Cardiac muscle cell (in vitro differentiated cells and primary cell): ENCODE measurements around the gene APOBEC3F. TPM values are rescaled to one million over a fixed set of nuclear protein-coding genes. Genes with fewer than 3 reads are reported as not detected.
A peak's percentile ranks its signal among the peaks of the same experiment; 100 is the strongest.
"Not testable (repeated sequence)": the region's sequence is repeated elsewhere in the genome, so short reads cannot be mapped to it uniquely, and the experiment has no call there.

Source experiments
- DNase-seq, 2 donors: peaks; one replicate each; pipeline versions ENCODE4 v3.0.0 to v3.0.0-alpha.2; 2010 to 2017; ENCODE audit warnings: low read depth in 1 of 2, low spot score in 1 of 2
- H3K27ac ChIP-seq: fragments of 200-600 bp; sonication (generic); 2 replicates; pipeline ENCODE4 v1.5.1; 2016
- H3K27me3 ChIP-seq: fragments of 200-600 bp; sonication (generic); 2 replicates; pipeline ENCODE4 v1.6.0; 2016; ENCODE audit warnings: control low read depth
- H3K36me3 ChIP-seq: fragments of 200-600 bp; sonication (generic); 2 replicates; pipeline ENCODE4 v1.5.1; 2016; ENCODE audit warnings: control low read depth
- H3K4me1 ChIP-seq: fragments of 200-600 bp; sonication (generic); 2 replicates; pipeline ENCODE4 v1.8.1; 2017; ENCODE audit warnings: low read depth, mild to moderate bottlenecking, mixed run types
- H3K4me3 ChIP-seq: fragments of 200-600 bp; sonication (generic); 2 replicates; pipeline ENCODE4 v1.5.1; 2016; ENCODE audit warnings: mild to moderate bottlenecking
- H3K9me3 ChIP-seq: fragments of 200-600 bp; sonication (generic); 2 replicates; pipeline ENCODE4 v1.5.1; 2017; ENCODE audit warnings: low read depth, mild to moderate bottlenecking, control low read depth
- CTCF ChIP-seq: IDR thresholded peaks from 2 replicates; pipeline ENCODE4 v1.5.1; 2012; ENCODE audit warnings: low read depth, mild to moderate bottlenecking, low read length
- polyA plus RNA-seq: library from polyadenylated mRNA; unstranded; fragments of >200 nt; fragmentation: Nextera tagmentation; extraction: Ambion mirVana; gene quantifications from 2 replicates; pipeline ENCODE4 v1.2.1, GENCODE V29; 2016
- total RNA-seq: library from RNA; depleted of rRNA; stranded (reverse); fragments of >200 nt; gene quantifications from 2 replicates; pipeline ENCODE4 v1.2.3, GENCODE V29; 2016

Gene APOBEC3F
- total and polyA plus RNA-seq, 2 experiments from 2014 or later, result 11.8 to 24.2 TPM

- Histone ChIP-seq H3K4me1 (peaks cover 24% of the 10 kb centered on the region), H3K36me3 (no peaks in the 10 kb centered on the region), H3K27me3 (no peaks in the 10 kb centered on the region), H3K27ac (no peak overlapping the region), H3K9me3 (no peaks in the 10 kb centered on the region), H3K4me3 (no peak overlapping the region)
- no peak for TF ChIP-seq CTCF
- DNase-seq, result no peak
Observed at GRCh38 chr22:39010946-39011345, 29.7 kb upstream of the APOBEC3F start.

- no peaks in the 10 kb centered on the region for H3K9me3 ChIP-seq
- H3K36me3 ChIP-seq, result no peaks in the 10 kb centered on the region
- H3K4me1 ChIP-seq, result peaks cover 24% of the 10 kb centered on the region
- H3K4me3 ChIP-seq, result no peak overlapping the region
- no peaks in the 10 kb centered on the region for H3K27me3 ChIP-seq
- DNase-seq, result peak in 1 of 2 donors; percentile 21
- no peak for TF ChIP-seq CTCF
- peak overlapping the region; percentile 89 for H3K27ac ChIP-seq
Observed at GRCh38 chr22:39012533-39013511, 27.8 kb upstream of the APOBEC3F start.

- H3K9me3 ChIP-seq, H3K27me3 ChIP-seq, H3K36me3 ChIP-seq, H3K4me3 ChIP-seq, DNase-seq: not testable (repeated sequence)
- Histone ChIP-seq H3K27ac (peak overlapping the region; percentile 89), H3K4me1 (peaks cover 24% of the 10 kb centered on the region)
Observed at GRCh38 chr22:39013561-39013941, 27.1 kb upstream of the APOBEC3F start.

- Histone ChIP-seq H3K27ac (peak within 1 kb of the TSS; percentile 89), H3K4me1 (peaks cover 24% of the 10 kb centered on the region), H3K36me3 (no peaks in the 10 kb centered on the region), H3K4me3 (peak within 1 kb of the TSS; percentile 34), H3K27me3 (no peaks in the 10 kb centered on the region), H3K9me3 (no peaks in the 10 kb centered on the region)
- peak; percentile 84 to 95 for DNase-seq
- peak; percentile 8 for TF ChIP-seq CTCF
Observed at GRCh38 chr22:39013942-39014722, 26.5 kb upstream of the APOBEC3F start, which contains the start of gene APOBEC3C. TSS of gene APOBEC3C (plus strand) at chr22:39014257. CDS start at chr22:39014363, 106 bp downstream.

GRCh38 chr22:39014723-39015121 lies 25.9 kb upstream of the APOBEC3F start:
- Histone ChIP-seq H3K27ac (peak overlapping the region; percentile 89), H3K4me1 (peaks cover 24% of the 10 kb centered on the region), H3K4me3 (peak overlapping the region; percentile 34)
- not testable (repeated sequence) for DNase-seq, H3K36me3 ChIP-seq, H3K9me3 ChIP-seq, H3K27me3 ChIP-seq

GRCh38 chr22:39016592-39016991 lies 24.1 kb upstream of the APOBEC3F start:
- DNase-seq, result no peak
- Histone ChIP-seq H3K27me3 (no peaks in the 10 kb centered on the region), H3K4me3 (no peak overlapping the region), H3K27ac (no peak overlapping the region), H3K36me3 (no peaks in the 10 kb centered on the region), H3K4me1 (peaks cover 32% of the 10 kb centered on the region), H3K9me3 (no peaks in the 10 kb centered on the region)
- TF ChIP-seq CTCF, result no peak
